HepG2 (cell line): ENCODE results near the gene DNAJC11. TPM values are rescaled to one million over a fixed set of nuclear protein-coding genes. Genes with fewer than 3 reads are reported as not detected.
A peak's percentile ranks its signal among the peaks of the same experiment; 100 is the strongest.

Experiments used
- CBX2 ChIP-seq, 2 experiments: fragments of 200-600 bp in 1 of 2; sonication (generic); formaldehyde crosslinking in 1 of 2; IDR thresholded peaks; 2 replicates each; pipeline versions ENCODE4 v1.7.0 to v1.8.1; 2018 to 2022; ENCODE audit warnings: low read depth in 2 of 2, low read length in 1 of 2, mild to moderate bottlenecking in 1 of 2, missing genetic modification reagents in 1 of 2
- KLF12 ChIP-seq: sonication (generic); formaldehyde crosslinking; IDR thresholded peaks from 2 replicates; pipeline ENCODE4 v1.4.0; 2020; ENCODE audit warnings: missing genetic modification reagents, borderline replicate concordance
- MAFK ChIP-seq, 2 experiments: IDR thresholded peaks in 1 of 2; conservative IDR thresholded peaks in 1 of 2; 2 replicates each; pipeline ENCODE4 v1.6.1; 2011; ENCODE audit warnings: improper control_type of control experiment in 2 of 2, low read length in 2 of 2
- ZSCAN20 ChIP-seq: sonication (generic); formaldehyde crosslinking; IDR thresholded peaks from 2 replicates; pipeline ENCODE4 v1.4.0; 2020; ENCODE audit warnings: missing genetic modification reagents, mild to moderate bottlenecking, borderline replicate concordance
- polyA plus RNA-seq, 8 experiments: library from polyadenylated mRNA; depleted of rRNA in 3 of 8; stranded (reverse) in 7 of 8; unstranded in 1 of 8; fragments of >200 nt; fragmentation: Illumina TruSeq in 4 of 8; extraction: Trizol in 4 of 8; gene quantifications; 2 replicates each; pipeline versions ENCODE4 v1.2.1 to v1.2.3, GENCODE V29; 2011 to 2016; ENCODE audit warnings: low read depth in 4 of 8, missing spikeins in 1 of 8, mixed read lengths in 1 of 8; ENCODE audit not compliant: insufficient read depth in 1 of 8
- total RNA-seq, 5 experiments: library from RNA; depleted of rRNA; stranded (reverse); fragments of >200 nt; fragmentation: Illumina TruSeq; extraction: Trizol; gene quantifications; 2 replicates each; pipeline ENCODE4 v1.2.3, GENCODE V29; 2016; ENCODE audit warnings: low read depth in 1 of 5
- TF ChIP-seq, protein P1 (sequence below), 2 experiments: fragments of 450-650 bp in 1 of 2; sonication (generic) in 1 of 2; formaldehyde crosslinking in 1 of 2; IDR thresholded peaks; 2 replicates each; pipeline versions ENCODE4 v1.6.1 to v1.8.0; 2016 to 2022; ENCODE audit warnings: antibody characterized with exemption in 1 of 2, mild to moderate bottlenecking in 1 of 2, missing genetic modification reagents in 1 of 2
- TF ChIP-seq, protein P2 (sequence below), 2 experiments: sonication (generic) in 1 of 2; formaldehyde crosslinking in 1 of 2; IDR thresholded peaks; 2 replicates each; pipeline versions ENCODE4 v1.4.0 to v1.6.1; 2016 to 2020; ENCODE audit warnings: borderline replicate concordance in 1 of 2, low read depth in 1 of 2, mild to moderate bottlenecking in 1 of 2, missing genetic modification reagents in 1 of 2

Gene DNAJC11
- total and polyA plus RNA-seq, 2 of the 13 experiments (the other 11 are each of a cell fraction or from before 2014, with no cell fraction given): 25.1 to 47.6 TPM

DNA sequence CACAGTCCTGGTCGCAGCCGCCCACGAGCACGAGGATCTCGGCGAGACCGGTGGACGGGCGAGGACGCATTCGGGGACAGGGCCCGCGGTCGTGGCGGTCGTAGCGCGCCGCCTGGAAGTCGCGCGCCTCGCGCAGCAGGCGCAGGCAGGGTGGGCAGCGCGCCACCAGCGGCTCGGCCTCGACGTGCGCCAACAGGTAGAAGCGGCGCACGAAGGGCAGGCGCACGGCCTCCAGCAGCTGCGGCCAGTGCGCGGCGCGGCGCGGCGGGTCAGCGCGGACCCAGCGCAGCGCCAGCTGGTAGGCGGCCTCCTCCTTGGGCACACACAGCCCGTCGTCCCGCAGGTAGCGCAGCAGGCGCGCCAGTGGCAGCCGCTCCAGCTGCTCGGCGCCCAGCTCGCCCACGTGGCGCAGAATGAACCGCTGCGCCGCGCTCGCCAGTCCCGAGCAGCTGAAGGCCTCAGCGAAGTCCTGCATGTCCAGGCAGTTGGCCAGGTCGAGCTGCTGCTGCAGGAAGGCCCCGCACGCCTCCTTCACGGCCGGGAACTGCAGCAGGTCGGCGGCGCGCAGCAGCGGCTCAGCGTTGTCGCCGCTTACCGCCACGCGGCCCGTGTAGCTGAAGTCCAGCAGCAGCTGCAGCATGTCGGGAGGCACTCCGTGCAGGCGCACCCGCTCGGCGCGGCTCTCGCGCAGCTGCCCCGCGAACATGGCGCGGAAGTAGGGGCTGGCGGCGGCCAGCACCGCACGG, 99.5 kb downstream of the DNAJC11 start (continued):
- TF ChIP-seq, protein P1, sequence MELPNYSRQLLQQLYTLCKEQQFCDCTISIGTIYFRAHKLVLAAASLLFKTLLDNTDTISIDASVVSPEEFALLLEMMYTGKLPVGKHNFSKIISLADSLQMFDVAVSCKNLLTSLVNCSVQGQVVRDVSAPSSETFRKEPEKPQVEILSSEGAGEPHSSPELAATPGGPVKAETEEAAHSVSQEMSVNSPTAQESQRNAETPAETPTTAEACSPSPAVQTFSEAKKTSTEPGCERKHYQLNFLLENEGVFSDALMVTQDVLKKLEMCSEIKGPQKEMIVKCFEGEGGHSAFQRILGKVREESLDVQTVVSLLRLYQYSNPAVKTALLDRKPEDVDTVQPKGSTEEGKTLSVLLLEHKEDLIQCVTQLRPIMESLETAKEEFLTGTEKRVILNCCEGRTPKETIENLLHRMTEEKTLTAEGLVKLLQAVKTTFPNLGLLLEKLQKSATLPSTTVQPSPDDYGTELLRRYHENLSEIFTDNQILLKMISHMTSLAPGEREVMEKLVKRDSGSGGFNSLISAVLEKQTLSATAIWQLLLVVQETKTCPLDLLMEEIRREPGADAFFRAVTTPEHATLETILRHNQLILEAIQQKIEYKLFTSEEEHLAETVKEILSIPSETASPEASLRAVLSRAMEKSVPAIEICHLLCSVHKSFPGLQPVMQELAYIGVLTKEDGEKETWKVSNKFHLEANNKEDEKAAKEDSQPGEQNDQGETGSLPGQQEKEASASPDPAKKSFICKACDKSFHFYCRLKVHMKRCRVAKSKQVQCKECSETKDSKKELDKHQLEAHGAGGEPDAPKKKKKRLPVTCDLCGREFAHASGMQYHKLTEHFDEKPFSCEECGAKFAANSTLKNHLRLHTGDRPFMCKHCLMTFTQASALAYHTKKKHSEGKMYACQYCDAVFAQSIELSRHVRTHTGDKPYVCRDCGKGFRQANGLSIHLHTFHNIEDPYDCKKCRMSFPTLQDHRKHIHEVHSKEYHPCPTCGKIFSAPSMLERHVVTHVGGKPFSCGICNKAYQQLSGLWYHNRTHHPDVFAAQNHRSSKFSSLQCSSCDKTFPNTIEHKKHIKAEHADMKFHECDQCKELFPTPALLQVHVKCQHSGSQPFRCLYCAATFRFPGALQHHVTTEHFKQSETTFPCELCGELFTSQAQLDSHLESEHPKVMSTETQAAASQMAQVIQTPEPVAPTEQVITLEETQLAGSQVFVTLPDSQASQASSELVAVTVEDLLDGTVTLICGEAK (IDR thresholded peaks at IDR 0.05): no peak
- TF ChIP-seq, protein P1 (CRISPR knock-in tag; IDR thresholded peaks at IDR 0.05): peak; percentile 36; the same call in 1 of the 2 replicates
- TF ChIP-seq, protein P2, sequence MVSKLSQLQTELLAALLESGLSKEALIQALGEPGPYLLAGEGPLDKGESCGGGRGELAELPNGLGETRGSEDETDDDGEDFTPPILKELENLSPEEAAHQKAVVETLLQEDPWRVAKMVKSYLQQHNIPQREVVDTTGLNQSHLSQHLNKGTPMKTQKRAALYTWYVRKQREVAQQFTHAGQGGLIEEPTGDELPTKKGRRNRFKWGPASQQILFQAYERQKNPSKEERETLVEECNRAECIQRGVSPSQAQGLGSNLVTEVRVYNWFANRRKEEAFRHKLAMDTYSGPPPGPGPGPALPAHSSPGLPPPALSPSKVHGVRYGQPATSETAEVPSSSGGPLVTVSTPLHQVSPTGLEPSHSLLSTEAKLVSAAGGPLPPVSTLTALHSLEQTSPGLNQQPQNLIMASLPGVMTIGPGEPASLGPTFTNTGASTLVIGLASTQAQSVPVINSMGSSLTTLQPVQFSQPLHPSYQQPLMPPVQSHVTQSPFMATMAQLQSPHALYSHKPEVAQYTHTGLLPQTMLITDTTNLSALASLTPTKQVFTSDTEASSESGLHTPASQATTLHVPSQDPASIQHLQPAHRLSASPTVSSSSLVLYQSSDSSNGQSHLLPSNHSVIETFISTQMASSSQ (IDR thresholded peaks at IDR 0.05; ENCODE audit: low read depth): no peak
- TF ChIP-seq, protein P2 (CRISPR knock-in tag; IDR thresholded peaks at IDR 0.05; ENCODE audit: borderline replicate concordance): no peak
- TF ChIP-seq MAFK (conservative IDR thresholded peaks at IDR 0.05 in 1 of 2, IDR thresholded peaks at IDR 0.05 in 1 of 2; ENCODE audit: low read length in 2 of 2) (no peak), ZSCAN20 (CRISPR knock-in tag) (peak; percentile 41; the same call in 1 of the 2 replicates), KLF12 (peak; percentile 9), CBX2 (IDR thresholded peaks at IDR 0.05; ENCODE audit: low read depth, low read length) (no peak), CBX2 (CRISPR knock-in tag; IDR thresholded peaks at IDR 0.05; ENCODE audit: low read depth) (peak; percentile 31; the same call in 1 of the 2 replicates)
